GM12891 (cell line): ENCODE data around the gene SPATA21.

Experiments
- POLR2A ChIP-seq: IDR thresholded peaks from 2 replicates; pipeline ENCODE4 v1.6.1; 2011; ENCODE audit warnings: low read depth, low read length, control low read depth
- POLR2AphosphoS5 ChIP-seq: IDR thresholded peaks from 2 replicates; pipeline ENCODE4 v1.6.1; 2011; ENCODE audit warnings: low read depth, low read length, control low read depth
- SPI1 ChIP-seq: IDR thresholded peaks from 2 replicates; pipeline ENCODE4 v1.6.1; 2011; ENCODE audit warnings: low read depth, low read length, control low read depth
- TAF1 ChIP-seq: IDR thresholded peaks from 2 replicates; pipeline ENCODE4 v1.6.1; 2011; ENCODE audit warnings: low read depth, low read length, control low read depth

DNA sequence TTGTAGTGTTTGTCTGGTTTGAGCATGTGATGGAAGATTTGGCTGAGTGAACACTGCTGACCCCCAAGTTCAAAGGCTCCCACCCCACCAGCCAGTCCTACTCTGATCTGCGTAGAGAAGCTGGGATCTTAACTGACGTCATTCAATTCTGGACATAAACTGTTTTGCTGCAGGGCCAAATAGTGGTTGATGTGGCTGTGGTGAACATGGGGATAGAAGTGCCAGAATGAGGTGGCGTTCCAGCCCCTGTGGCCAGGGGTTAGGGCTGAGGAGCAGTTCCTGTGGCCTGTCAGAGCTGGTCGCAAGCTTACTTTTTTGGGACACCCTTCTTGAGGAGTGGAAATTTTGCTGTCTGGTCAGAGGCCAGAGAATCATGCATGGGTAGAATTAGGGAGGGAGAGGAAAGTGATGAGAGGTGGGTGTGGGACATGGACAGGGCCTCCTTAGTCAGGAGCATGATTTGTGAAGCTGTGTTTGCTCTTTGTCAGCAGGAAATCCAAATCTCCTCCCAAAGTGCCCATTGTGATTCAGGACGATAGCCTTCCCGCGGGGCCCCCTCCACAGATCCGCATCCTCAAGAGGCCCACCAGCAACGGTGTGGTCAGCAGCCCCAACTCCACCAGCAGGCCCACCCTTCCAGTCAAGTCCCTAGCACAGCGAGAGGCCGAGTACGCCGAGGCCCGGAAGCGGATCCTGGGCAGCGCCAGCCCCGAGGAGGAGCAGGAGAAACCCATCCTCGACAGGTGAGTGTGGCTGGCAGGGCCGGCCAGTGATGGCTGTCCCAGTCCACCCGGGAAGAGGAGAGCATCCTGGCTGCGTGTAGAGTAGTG, 44.3 kb downstream of the SPATA21 start:
- peak; percentile 25; the same call in 1 of the 2 replicates for TF ChIP-seq POLR2A
- no peak for TF ChIP-seq POLR2AphosphoS5
- no peak for TF ChIP-seq SPI1
- TF ChIP-seq TAF1 = no peak
